ENCODE measurements around the gene BICDL2. TPM values are rescaled to one million over a fixed set of nuclear protein-coding genes. Genes with fewer than 3 reads are reported as not detected.

Gene BICDL2
- polyA plus RNA-seq, 1 donor from 2014 or later: 0.37 TPM

DNA sequence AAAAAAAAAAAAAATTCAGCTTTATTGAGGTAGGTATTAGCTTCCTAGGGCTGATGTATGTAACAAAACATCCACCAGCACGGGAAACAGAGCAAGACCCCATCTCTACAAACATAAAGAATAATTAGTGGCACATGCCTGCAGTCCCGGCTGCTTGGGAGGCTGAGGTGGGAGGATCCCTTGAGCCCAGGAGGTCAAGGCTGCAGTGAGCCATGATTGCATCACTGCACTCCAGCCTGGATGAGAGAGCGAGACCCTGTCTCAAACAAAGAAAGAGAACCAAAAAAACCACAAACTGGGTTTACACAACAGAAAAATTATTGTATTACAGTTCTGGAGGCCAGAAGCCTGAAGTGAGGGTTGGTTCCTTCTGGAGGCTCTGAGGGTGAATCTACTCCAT lies 5.6 kb upstream of the BICDL2 start:
- no peak for TF ChIP-seq POLR2AphosphoS5 (IDR thresholded peaks at IDR 0.05)
- H3K9me3 ChIP-seq (ENCODE audit: low read length): no peaks in the 10 kb centered on the region
- no peak overlapping the region for H3K4me3 ChIP-seq (ENCODE audit: low read length)
- no peaks in the 10 kb centered on the region for H4K20me1 ChIP-seq (ENCODE audit: insufficient read depth)
- no peak overlapping the region for H3K9ac ChIP-seq (ENCODE audit: low read length)
- no peaks in the 10 kb centered on the region for H3K36me3 ChIP-seq (ENCODE audit: insufficient read depth, low read length)
- no peaks in the 10 kb centered on the region for H3K79me2 ChIP-seq (replicated peaks; ENCODE audit: insufficient read depth, low read length)
- no peak overlapping the region for H3K27ac ChIP-seq (ENCODE audit: low read length)
- H3K4me2 ChIP-seq (ENCODE audit: low read length): no peak overlapping the region
- no peaks in the 10 kb centered on the region for H3F3A ChIP-seq (ENCODE audit: insufficient read depth, low read length, poor library complexity, severe bottlenecking)
- no peaks in the 10 kb centered on the region for H3K9me2 ChIP-seq (ENCODE audit: insufficient read depth, low read length)
- H3K27me3 ChIP-seq (ENCODE audit: insufficient read depth, low read depth, low read length): peaks cover 79% of the 10 kb centered on the region
- H2AFZ ChIP-seq (ENCODE audit: low read depth, low read length): no peak overlapping the region

GRCh38 chr16:3038896-3039295 lies 2.2 kb upstream of the BICDL2 start:
- Histone ChIP-seq H3K9me2 (ENCODE audit: insufficient read depth, low read length) (no peaks in the 10 kb centered on the region), H3K27me3 (ENCODE audit: insufficient read depth, low read depth, low read length) (peaks cover 77% of the 10 kb centered on the region), H3K27ac (ENCODE audit: low read length) (no peak overlapping the region), H3F3A (ENCODE audit: insufficient read depth, low read length, poor library complexity, severe bottlenecking) (no peaks in the 10 kb centered on the region), H3K79me2 (replicated peaks; ENCODE audit: insufficient read depth, low read length) (no peaks in the 10 kb centered on the region), H2AFZ (ENCODE audit: low read depth, low read length) (no peak overlapping the region), H4K20me1 (ENCODE audit: insufficient read depth) (no peaks in the 10 kb centered on the region), H3K4me2 (ENCODE audit: low read length) (no peak overlapping the region), H3K9ac (ENCODE audit: low read length) (no peak overlapping the region), H3K36me3 (ENCODE audit: insufficient read depth, low read length) (no peaks in the 10 kb centered on the region), H3K4me3 (ENCODE audit: low read length) (no peak overlapping the region), H3K9me3 (ENCODE audit: low read length) (no peaks in the 10 kb centered on the region)
- TF ChIP-seq, protein P1, sequence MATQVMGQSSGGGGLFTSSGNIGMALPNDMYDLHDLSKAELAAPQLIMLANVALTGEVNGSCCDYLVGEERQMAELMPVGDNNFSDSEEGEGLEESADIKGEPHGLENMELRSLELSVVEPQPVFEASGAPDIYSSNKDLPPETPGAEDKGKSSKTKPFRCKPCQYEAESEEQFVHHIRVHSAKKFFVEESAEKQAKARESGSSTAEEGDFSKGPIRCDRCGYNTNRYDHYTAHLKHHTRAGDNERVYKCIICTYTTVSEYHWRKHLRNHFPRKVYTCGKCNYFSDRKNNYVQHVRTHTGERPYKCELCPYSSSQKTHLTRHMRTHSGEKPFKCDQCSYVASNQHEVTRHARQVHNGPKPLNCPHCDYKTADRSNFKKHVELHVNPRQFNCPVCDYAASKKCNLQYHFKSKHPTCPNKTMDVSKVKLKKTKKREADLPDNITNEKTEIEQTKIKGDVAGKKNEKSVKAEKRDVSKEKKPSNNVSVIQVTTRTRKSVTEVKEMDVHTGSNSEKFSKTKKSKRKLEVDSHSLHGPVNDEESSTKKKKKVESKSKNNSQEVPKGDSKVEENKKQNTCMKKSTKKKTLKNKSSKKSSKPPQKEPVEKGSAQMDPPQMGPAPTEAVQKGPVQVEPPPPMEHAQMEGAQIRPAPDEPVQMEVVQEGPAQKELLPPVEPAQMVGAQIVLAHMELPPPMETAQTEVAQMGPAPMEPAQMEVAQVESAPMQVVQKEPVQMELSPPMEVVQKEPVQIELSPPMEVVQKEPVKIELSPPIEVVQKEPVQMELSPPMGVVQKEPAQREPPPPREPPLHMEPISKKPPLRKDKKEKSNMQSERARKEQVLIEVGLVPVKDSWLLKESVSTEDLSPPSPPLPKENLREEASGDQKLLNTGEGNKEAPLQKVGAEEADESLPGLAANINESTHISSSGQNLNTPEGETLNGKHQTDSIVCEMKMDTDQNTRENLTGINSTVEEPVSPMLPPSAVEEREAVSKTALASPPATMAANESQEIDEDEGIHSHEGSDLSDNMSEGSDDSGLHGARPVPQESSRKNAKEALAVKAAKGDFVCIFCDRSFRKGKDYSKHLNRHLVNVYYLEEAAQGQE (IDR thresholded peaks at IDR 0.05; ENCODE audit: borderline replicate concordance): no peak
- TF ChIP-seq SMC3 (conservative IDR thresholded peaks at IDR 0.05; ENCODE audit: poor library complexity): no peak

GRCh38 chr16:3038256-3038655 lies 1.5 kb upstream of the BICDL2 start:
- TF ChIP-seq MXI1 (conservative IDR thresholded peaks at IDR 0.05; ENCODE audit: poor library complexity, severe bottlenecking) (no peak), RAD21 (conservative IDR thresholded peaks at IDR 0.05) (no peak), TAF1 (IDR thresholded peaks at IDR 0.05; ENCODE audit: low read depth) (no peak), EZH2 (IDR thresholded peaks at IDR 0.05; ENCODE audit: borderline replicate concordance, insufficient read depth, low read length, poor library complexity, severe bottlenecking) (no peak), SMC3 (conservative IDR thresholded peaks at IDR 0.05; ENCODE audit: poor library complexity) (no peak), EP300 (conservative IDR thresholded peaks at IDR 0.05; ENCODE audit: poor library complexity, severe bottlenecking) (no peak)
- TF ChIP-seq, protein P1 (IDR thresholded peaks at IDR 0.05; ENCODE audit: borderline replicate concordance): no peak
- TF ChIP-seq, protein P2, sequence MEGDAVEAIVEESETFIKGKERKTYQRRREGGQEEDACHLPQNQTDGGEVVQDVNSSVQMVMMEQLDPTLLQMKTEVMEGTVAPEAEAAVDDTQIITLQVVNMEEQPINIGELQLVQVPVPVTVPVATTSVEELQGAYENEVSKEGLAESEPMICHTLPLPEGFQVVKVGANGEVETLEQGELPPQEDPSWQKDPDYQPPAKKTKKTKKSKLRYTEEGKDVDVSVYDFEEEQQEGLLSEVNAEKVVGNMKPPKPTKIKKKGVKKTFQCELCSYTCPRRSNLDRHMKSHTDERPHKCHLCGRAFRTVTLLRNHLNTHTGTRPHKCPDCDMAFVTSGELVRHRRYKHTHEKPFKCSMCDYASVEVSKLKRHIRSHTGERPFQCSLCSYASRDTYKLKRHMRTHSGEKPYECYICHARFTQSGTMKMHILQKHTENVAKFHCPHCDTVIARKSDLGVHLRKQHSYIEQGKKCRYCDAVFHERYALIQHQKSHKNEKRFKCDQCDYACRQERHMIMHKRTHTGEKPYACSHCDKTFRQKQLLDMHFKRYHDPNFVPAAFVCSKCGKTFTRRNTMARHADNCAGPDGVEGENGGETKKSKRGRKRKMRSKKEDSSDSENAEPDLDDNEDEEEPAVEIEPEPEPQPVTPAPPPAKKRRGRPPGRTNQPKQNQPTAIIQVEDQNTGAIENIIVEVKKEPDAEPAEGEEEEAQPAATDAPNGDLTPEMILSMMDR (IDR thresholded peaks at IDR 0.05; ENCODE audit: poor library complexity, severe bottlenecking): no peak
- no peak overlapping the region for H3K27ac ChIP-seq (ENCODE audit: low read length)
- H3K4me2 ChIP-seq (ENCODE audit: low read length): no peak overlapping the region
- no peaks in the 10 kb centered on the region for H3K9me3 ChIP-seq (ENCODE audit: low read length)
- H3F3A ChIP-seq (ENCODE audit: insufficient read depth, low read length, poor library complexity, severe bottlenecking): no peaks in the 10 kb centered on the region
- no peaks in the 10 kb centered on the region for H3K9me2 ChIP-seq (ENCODE audit: insufficient read depth, low read length)
- no peaks in the 10 kb centered on the region for H3K79me2 ChIP-seq (replicated peaks; ENCODE audit: insufficient read depth, low read length)
- H4K20me1 ChIP-seq (ENCODE audit: insufficient read depth): no peaks in the 10 kb centered on the region
- H3K27me3 ChIP-seq (ENCODE audit: insufficient read depth, low read depth, low read length): peaks cover 77% of the 10 kb centered on the region
- no peaks in the 10 kb centered on the region for H3K36me3 ChIP-seq (ENCODE audit: insufficient read depth, low read length)
- H3K4me3 ChIP-seq (ENCODE audit: low read length): no peak overlapping the region
- no peak overlapping the region for H2AFZ ChIP-seq (ENCODE audit: low read depth, low read length)
- H3K9ac ChIP-seq (ENCODE audit: low read length): no peak overlapping the region
